IPS DF 6.9 (cell line): ENCODE measurements around the gene MGMT.

Experiments
- DNase-seq: peaks from one replicate; pipeline ENCODE4 v3.0.0-alpha.2; 2013; ENCODE audit warnings: low read depth, low spot score
- H3K27ac ChIP-seq: one replicate; pipeline ENCODE4 v1.5.1; 2013; ENCODE audit warnings: low read length, control low read depth
- H3K27me3 ChIP-seq: 2 replicates; pipeline ENCODE4 v1.6.1; 2013; ENCODE audit warnings: mild to moderate bottlenecking, low read length; ENCODE audit not compliant: control insufficient read depth, insufficient read depth
- H3K36me3 ChIP-seq: 2 replicates; pipeline ENCODE4 v1.6.1; 2013; ENCODE audit warnings: low read length; ENCODE audit not compliant: control insufficient read depth, insufficient read depth
- H3K4me1 ChIP-seq: 2 replicates; pipeline ENCODE4 v1.6.1; 2013; ENCODE audit warnings: low read length; ENCODE audit not compliant: control insufficient read depth, insufficient read depth
- H3K4me3 ChIP-seq: 2 replicates; pipeline ENCODE4 v1.5.1; 2013; ENCODE audit warnings: mild to moderate bottlenecking, low read length
- H3K9me3 ChIP-seq: 2 replicates; pipeline ENCODE4 v1.6.1; 2013; ENCODE audit warnings: low read length, inconsistent platforms; ENCODE audit not compliant: control insufficient read depth, insufficient read depth
- WGBS: extraction: QIAGEN DNeasy Blood & Tissue Kit; methylation state at CpG from one replicate; pipeline ENCODE4 v1.1.7; 2013; ENCODE audit warnings: mixed read lengths, missing lambda C conversion rate; ENCODE audit not compliant: insufficient read length, insufficient coverage; 5-methylcytosine and 5-hydroxymethylcytosine counted together

Gene MGMT

GRCh38 chr10:129491123-129491734 is 24.2 kb downstream of the MGMT start:
- DNase-seq: no peak
- no peaks in the 10 kb centered on the region for H3K9me3 ChIP-seq
- no peak overlapping the region for H3K4me3 ChIP-seq
- no CpG with 5 or more reads among the region's 5 CpGs for WGBS
- no peaks in the 10 kb centered on the region for H3K27me3 ChIP-seq
- no peak overlapping the region for H3K27ac ChIP-seq
- no peaks in the 10 kb centered on the region for H3K36me3 ChIP-seq
- H3K4me1 ChIP-seq: peaks cover 2% of the 10 kb centered on the region; the same call in 1 of the 2 replicates

- H3K9me3 ChIP-seq: no peaks in the 10 kb centered on the region; the same call in 1 of the 2 replicates
- DNase-seq: no peak
- WGBS: no CpG with 5 or more reads among the region's 3 CpGs
- H3K36me3 ChIP-seq: no peaks in the 10 kb centered on the region
- no peak overlapping the region for H3K27ac ChIP-seq
- no peak overlapping the region for H3K4me3 ChIP-seq
- no peaks in the 10 kb centered on the region for H3K27me3 ChIP-seq
- H3K4me1 ChIP-seq: peaks cover 2% of the 10 kb centered on the region; the same call in 1 of the 2 replicates
Measured at GRCh38 chr10:129494176-129494575, 27.1 kb downstream of the MGMT start.

- no peak for DNase-seq
- no CpG with 5 or more reads among the region's 5 CpGs for WGBS
- no peaks in the 10 kb centered on the region; the same call in 1 of the 2 replicates for H3K9me3 ChIP-seq
- H3K27ac ChIP-seq: no peak overlapping the region
- H3K4me1 ChIP-seq: peaks cover 2% of the 10 kb centered on the region; the same call in 1 of the 2 replicates
- H3K27me3 ChIP-seq: no peaks in the 10 kb centered on the region
- H3K36me3 ChIP-seq: no peaks in the 10 kb centered on the region
- H3K4me3 ChIP-seq: no peak overlapping the region
Measured at GRCh38 chr10:129494740-129495139, 27.7 kb downstream of the MGMT start.

GRCh38 chr10:129495256-129495655 is 28.2 kb downstream of the MGMT start:
- Histone ChIP-seq H3K4me3 (no peak overlapping the region), H3K27ac (no peak overlapping the region), H3K4me1 (peaks cover 2% of the 10 kb centered on the region; the same call in 1 of the 2 replicates), H3K27me3 (no peaks in the 10 kb centered on the region), H3K36me3 (no peaks in the 10 kb centered on the region), H3K9me3 (no peaks in the 10 kb centered on the region; the same call in 1 of the 2 replicates)
- no peak for DNase-seq
- no CpG with 5 or more reads among the region's 6 CpGs for WGBS

GRCh38 chr10:129495698-129496097 is 28.7 kb downstream of the MGMT start:
- no CpG with 5 or more reads among the region's 8 CpGs for WGBS
- no peak overlapping the region for H3K27ac ChIP-seq

GRCh38 chr10:129497013-129497412 is 30.0 kb downstream of the MGMT start:
- Histone ChIP-seq H3K27ac (no peak overlapping the region), H3K4me3 (no peak overlapping the region), H3K9me3 (no peaks in the 10 kb centered on the region; the same call in 1 of the 2 replicates), H3K4me1 (peaks cover 2% of the 10 kb centered on the region; the same call in 1 of the 2 replicates), H3K27me3 (no peaks in the 10 kb centered on the region), H3K36me3 (no peaks in the 10 kb centered on the region)
- no peak for DNase-seq
- WGBS: no CpG with 5 or more reads among the region's 8 CpGs

More at GRCh38 chr10:129495698-129496097, 28.7 kb downstream of the MGMT start:
- no peaks in the 10 kb centered on the region for H3K27me3 ChIP-seq
- no peak for DNase-seq
- no peaks in the 10 kb centered on the region for H3K36me3 ChIP-seq
- H3K4me1 ChIP-seq: peaks cover 2% of the 10 kb centered on the region; the same call in 1 of the 2 replicates
- no peaks in the 10 kb centered on the region; the same call in 1 of the 2 replicates for H3K9me3 ChIP-seq
- H3K4me3 ChIP-seq: no peak overlapping the region

GRCh38 chr10:129498680-129499079 is 31.6 kb downstream of the MGMT start:
- peaks cover 2% of the 10 kb centered on the region; the same call in 1 of the 2 replicates for H3K4me1 ChIP-seq
- no peak overlapping the region for H3K4me3 ChIP-seq
- no peaks in the 10 kb centered on the region; the same call in 1 of the 2 replicates for H3K9me3 ChIP-seq
- no peaks in the 10 kb centered on the region for H3K36me3 ChIP-seq
- no peaks in the 10 kb centered on the region for H3K27me3 ChIP-seq
- no CpG with 5 or more reads among the region's 2 CpGs for WGBS
- DNase-seq: no peak
- H3K27ac ChIP-seq: no peak overlapping the region

GRCh38 chr10:129500617-129501339 is 33.7 kb downstream of the MGMT start:
- Histone ChIP-seq H3K27me3 (no peaks in the 10 kb centered on the region), H3K27ac (no peak overlapping the region), H3K4me3 (no peak overlapping the region), H3K9me3 (no peaks in the 10 kb centered on the region; the same call in 1 of the 2 replicates), H3K36me3 (no peaks in the 10 kb centered on the region), H3K4me1 (no peaks in the 10 kb centered on the region)
- no CpG with 5 or more reads among the region's 9 CpGs for WGBS
- DNase-seq: no peak

- Histone ChIP-seq H3K36me3 (no peaks in the 10 kb centered on the region), H3K4me1 (no peaks in the 10 kb centered on the region), H3K9me3 (no peaks in the 10 kb centered on the region; the same call in 1 of the 2 replicates), H3K27me3 (no peaks in the 10 kb centered on the region), H3K27ac (no peak overlapping the region), H3K4me3 (no peak overlapping the region)
- no CpG with 5 or more reads among the region's 18 CpGs for WGBS
- DNase-seq: no peak
Measured at GRCh38 chr10:129501652-129502436, 34.8 kb downstream of the MGMT start.

GRCh38 chr10:129502448-129502847 is 35.4 kb downstream of the MGMT start:
- Histone ChIP-seq H3K4me1 (no peaks in the 10 kb centered on the region), H3K9me3 (no peaks in the 10 kb centered on the region; the same call in 1 of the 2 replicates), H3K27me3 (no peaks in the 10 kb centered on the region), H3K27ac (no peak overlapping the region), H3K4me3 (no peak overlapping the region), H3K36me3 (no peaks in the 10 kb centered on the region)
- WGBS: no CpG with 5 or more reads among the region's 5 CpGs
- DNase-seq: no peak
